RWPE2 (cell line): ENCODE measurements around the gene CDK14.
A peak's percentile ranks its signal among the peaks of the same experiment; 100 is the strongest.

Source experiments
- ATAC-seq: fragments of 200-7000 bp; cut with Tn5 transposase; 3 replicates; pipeline ENCODE4 v1.9.1; 2021; ENCODE audit warnings: low read depth
- DNase-seq: peaks from one replicate; pipeline ENCODE4 v3.0.0-alpha.2; 2020; ENCODE audit warnings: low spot score
- H3K27ac ChIP-seq: fragments of 450-650 bp; 2 replicates; pipeline ENCODE4 v1.5.1; 2017; ENCODE audit warnings: mild to moderate bottlenecking; ENCODE audit not compliant: poor library complexity, severe bottlenecking
- H3K27me3 ChIP-seq: fragments of 250-450 bp; sonication (Bioruptor Pico); 2 replicates; pipeline ENCODE4 v1.5.1; 2021; ENCODE audit warnings: mild to moderate bottlenecking, moderate library complexity; ENCODE audit not compliant: insufficient read depth, poor library complexity, severe bottlenecking
- H3K36me3 ChIP-seq: fragments of 250-450 bp; sonication (Bioruptor Pico); 2 replicates; pipeline ENCODE4 v1.5.1; 2020; ENCODE audit warnings: low read depth, mild to moderate bottlenecking, moderate library complexity
- H3K4me1 ChIP-seq: fragments of 250-450 bp; sonication (Bioruptor Pico); 2 replicates; pipeline ENCODE4 v1.5.1; 2021; ENCODE audit warnings: mild to moderate bottlenecking, moderate library complexity; ENCODE audit not compliant: insufficient read depth, poor library complexity, severe bottlenecking
- H3K4me3 ChIP-seq: fragments of 250-450 bp; sonication (Bioruptor Pico); 2 replicates; pipeline ENCODE4 v1.5.1; 2021; ENCODE audit warnings: mild to moderate bottlenecking, moderate library complexity; ENCODE audit not compliant: severe bottlenecking
- H3K9me3 ChIP-seq: fragments of 250-450 bp; sonication (Bioruptor Pico); 2 replicates; pipeline ENCODE4 v1.5.1; 2021; ENCODE audit warnings: mild to moderate bottlenecking, moderate library complexity; ENCODE audit not compliant: severe bottlenecking
- CTCF ChIP-seq: fragments of 450-650 bp; IDR thresholded peaks from one replicate; pipeline ENCODE4 v1.5.1; 2017; ENCODE audit warnings: mild to moderate bottlenecking, moderate library complexity; ENCODE audit not compliant: poor library complexity, severe bottlenecking

CDK14 gene

DNA sequence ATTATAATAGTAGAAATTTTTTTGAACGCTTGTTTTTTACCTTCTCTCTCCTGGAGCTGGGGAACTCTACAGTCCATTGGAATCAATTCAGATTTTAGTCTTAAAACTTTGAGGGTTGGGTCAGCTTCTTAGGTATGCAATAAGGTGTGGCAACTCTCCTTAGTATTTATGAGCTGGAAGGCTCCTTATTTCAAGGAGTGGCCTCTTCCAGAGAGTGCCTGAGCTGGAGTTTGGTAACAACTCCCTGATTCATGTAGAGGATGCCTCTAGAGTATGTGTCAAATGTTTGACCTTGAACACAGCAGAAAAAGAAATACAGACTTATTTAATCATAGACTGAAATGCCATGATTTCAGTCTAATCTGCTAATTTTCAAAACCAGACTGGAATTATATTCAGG, 11.1 kb downstream of the CDK14 start:
- Histone ChIP-seq H3K27ac (peak overlapping the region; percentile 68), H3K4me3 (no peak overlapping the region), H3K36me3 (peaks cover 18% of the 10 kb centered on the region), H3K27me3 (no peaks in the 10 kb centered on the region), H3K4me1 (peaks cover 39% of the 10 kb centered on the region), H3K9me3 (no peaks in the 10 kb centered on the region)
- ATAC-seq (peak; percentile 100), DNase-seq (no peak)
- TF ChIP-seq CTCF, result no peak

GRCh38 chr7:90610105-90610504, 14.0 kb downstream of the CDK14 start:
- H3K27me3 ChIP-seq, result no peaks in the 10 kb centered on the region
- H3K27ac ChIP-seq, result no peak overlapping the region
- peaks cover 18% of the 10 kb centered on the region for H3K36me3 ChIP-seq
- no peak for ATAC-seq
- H3K9me3 ChIP-seq, result no peaks in the 10 kb centered on the region
- H3K4me1 ChIP-seq, result peaks cover 17% of the 10 kb centered on the region
- TF ChIP-seq CTCF, result no peak
- no peak overlapping the region for H3K4me3 ChIP-seq
- no peak for DNase-seq

DNA sequence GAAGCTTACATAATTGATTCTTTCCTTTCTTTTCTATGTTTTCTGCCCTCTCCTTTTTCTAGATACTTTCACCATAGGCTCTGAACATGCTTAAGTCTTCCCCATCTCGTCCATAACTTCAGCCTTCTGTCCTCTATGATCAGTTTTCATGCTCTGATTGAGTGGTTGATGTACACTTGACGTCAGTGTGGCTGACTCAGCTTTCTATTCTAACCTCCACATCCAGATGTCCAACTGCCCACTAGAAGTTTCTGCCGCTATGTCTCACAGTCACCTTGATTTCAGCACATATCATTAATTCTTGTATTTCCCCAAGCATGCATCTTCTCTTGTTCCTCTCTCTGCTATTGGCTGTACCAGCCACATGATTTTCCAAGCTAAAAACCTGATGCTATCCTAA, 15.0 kb downstream of the CDK14 start:
- Histone ChIP-seq H3K9me3 (no peaks in the 10 kb centered on the region), H3K27me3 (no peaks in the 10 kb centered on the region), H3K4me3 (no peak overlapping the region), H3K36me3 (peaks cover 14% of the 10 kb centered on the region), H3K27ac (no peak overlapping the region), H3K4me1 (peaks cover 17% of the 10 kb centered on the region)
- DNase-seq, result no peak
- no peak for TF ChIP-seq CTCF
- ATAC-seq, result no peak

GRCh38 chr7:90613088-90613498, 17.0 kb downstream of the CDK14 start:
- ATAC-seq (no peak; the same call in 2 of the 3 replicates), DNase-seq (no peak)
- Histone ChIP-seq H3K27ac (peak overlapping the region; percentile 46), H3K4me1 (no peaks in the 10 kb centered on the region), H3K4me3 (no peak overlapping the region), H3K36me3 (0 out of 2 replicates have a peak, but pooled peaks cover 3% of the 10 kb centered on the region), H3K27me3 (no peaks in the 10 kb centered on the region), H3K9me3 (no peaks in the 10 kb centered on the region)
- no peak for TF ChIP-seq CTCF

- TF ChIP-seq CTCF, result no peak
These were observed 21.3 kb downstream of the CDK14 start for GRCh38 chr7:90617442-90617841.

More at GRCh38 chr7:90617442-90617841, 21.3 kb downstream of the CDK14 start:
- Histone ChIP-seq H3K4me3 (no peak overlapping the region), H3K4me1 (peaks cover 8% of the 10 kb centered on the region), H3K36me3 (no peaks in the 10 kb centered on the region), H3K27ac (no peak overlapping the region), H3K9me3 (no peaks in the 10 kb centered on the region), H3K27me3 (no peaks in the 10 kb centered on the region)
- no peak for DNase-seq
- no peak for ATAC-seq
